Measurements from ENCODE around the gene ABCA1.

DNA sequence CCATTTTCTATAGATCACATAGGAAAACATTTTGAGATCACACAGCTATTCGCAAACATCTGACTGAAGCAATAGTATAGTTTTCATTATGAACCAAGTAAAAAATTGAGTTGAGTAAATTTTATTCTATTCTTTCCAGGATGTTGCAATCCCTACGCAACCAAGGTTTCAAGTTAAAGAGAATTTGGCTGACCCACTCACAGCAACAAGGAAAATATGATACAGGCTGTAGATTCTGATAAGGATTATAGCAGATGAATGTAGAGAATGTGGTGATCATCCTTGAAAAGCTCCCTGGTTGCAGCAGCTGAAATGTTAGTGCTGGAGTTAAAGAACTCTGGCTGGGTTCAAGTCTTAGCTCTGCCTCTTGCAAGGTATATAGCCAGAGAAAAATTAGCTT lies 4.7 kb downstream of the ABCA1 start:
- TF ChIP-seq HDGF (IDR thresholded peaks at IDR 0.05; ENCODE audit: borderline replicate concordance) (no peak), NFRKB (IDR thresholded peaks at IDR 0.05) (no peak), ZNF384 (IDR thresholded peaks at IDR 0.05) (no peak), L3MBTL2 (conservative IDR thresholded peaks at IDR 0.05) (no peak), LEF1 (IDR thresholded peaks at IDR 0.05; ENCODE audit: borderline replicate concordance) (no peak), ELF4 (IDR thresholded peaks at IDR 0.05) (no peak)
